Ascending aorta (tissue), 2 donors: ENCODE data around the gene PSMD10. TPM values are rescaled to one million over a fixed set of nuclear protein-coding genes. Genes with fewer than 3 reads are reported as not detected.

ENCODE experiments used
- DNase-seq, 2 donors: peaks; one replicate each; pipeline ENCODE4 v3.0.0-alpha.2; 2019; ENCODE audit warnings: low spot score in 2 of 2
- H3K27ac ChIP-seq, 2 donors: fragments of 200-600 bp; sonication (generic); one replicate each; pipeline ENCODE4 v1.5.1; 2016 to 2017; ENCODE audit warnings: mild to moderate bottlenecking in 1 of 2
- H3K27me3 ChIP-seq: fragments of 200-600 bp; sonication (generic); one replicate; pipeline ENCODE4 v1.5.1; 2017
- H3K36me3 ChIP-seq, 2 donors: fragments of 200-600 bp; sonication (generic); one replicate each; pipeline ENCODE4 v1.5.1; 2016
- H3K4me1 ChIP-seq, 2 donors: fragments of 200-600 bp; sonication (generic); one replicate each; pipeline ENCODE4 v1.5.1; 2016 to 2017; ENCODE audit warnings: mild to moderate bottlenecking in 1 of 2
- H3K4me3 ChIP-seq, 2 donors: fragments of 200-600 bp; sonication (generic); one replicate each; pipeline ENCODE4 v1.5.1; 2016 to 2017; ENCODE audit warnings: mild to moderate bottlenecking in 1 of 2
- H3K9me3 ChIP-seq, 2 donors: fragments of 200-600 bp; sonication (generic); one replicate each; pipeline ENCODE4 v1.5.1; 2016
- intact Hi-C: fragments of 100-400 bp; cut with DNase I; formaldehyde crosslinking; loops from one replicate; pipeline ENCODE4 v1.15.1; 2023
- total RNA-seq: library from RNA; depleted of rRNA; stranded (reverse); fragments of >200 nt; gene quantifications from one replicate; pipeline ENCODE4 v1.1.0, GENCODE V29; 2016
- TF ChIP-seq, protein P1 (sequence below), 3 experiments: fragments of 200-600 bp in 2 of 3; fragments of 450-650 bp in 1 of 3; sonication (generic) in 2 of 3; IDR thresholded peaks; one replicate each; pipeline ENCODE4 v1.5.1; 2016 to 2019; ENCODE audit warnings: antibody characterized with exemption in 3 of 3, mild to moderate bottlenecking in 1 of 3, moderate library complexity in 1 of 3

Gene PSMD10, protein sequence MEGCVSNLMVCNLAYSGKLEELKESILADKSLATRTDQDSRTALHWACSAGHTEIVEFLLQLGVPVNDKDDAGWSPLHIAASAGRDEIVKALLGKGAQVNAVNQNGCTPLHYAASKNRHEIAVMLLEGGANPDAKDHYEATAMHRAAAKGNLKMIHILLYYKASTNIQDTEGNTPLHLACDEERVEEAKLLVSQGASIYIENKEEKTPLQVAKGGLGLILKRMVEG
- total RNA-seq, result 11.5 TPM

DNA sequence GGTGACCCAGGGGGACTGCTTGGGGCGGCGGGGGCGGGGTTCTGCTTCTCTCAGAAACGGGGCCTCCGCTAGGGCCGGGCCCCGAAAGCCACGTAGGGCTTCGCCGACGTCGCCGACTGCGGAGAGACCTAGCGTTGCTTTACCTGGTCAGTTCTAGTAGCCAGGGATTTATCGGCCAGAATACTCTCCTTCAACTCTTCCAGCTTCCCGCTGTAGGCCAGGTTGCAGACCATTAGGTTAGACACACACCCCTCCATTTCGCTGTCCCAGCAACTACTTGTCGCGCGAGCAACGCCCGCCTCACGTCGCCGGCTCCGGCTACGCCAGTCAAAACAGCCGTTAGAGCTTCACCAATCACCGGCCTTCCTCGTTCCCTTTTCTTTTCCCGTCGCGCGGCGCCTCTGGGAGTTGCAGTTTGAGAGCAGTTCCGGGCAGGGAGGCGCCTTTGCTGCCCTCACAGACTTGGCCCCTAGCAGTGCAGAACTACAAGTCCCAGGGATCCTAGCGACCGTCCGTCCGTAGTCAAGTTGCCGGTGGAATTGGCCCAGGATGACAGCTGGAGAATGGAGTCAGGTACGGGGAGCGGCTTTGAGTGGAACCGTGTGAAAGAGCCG lies at the start of gene PSMD10, which contains the start of gene ATG4A:
Gene PSMD10, minus strand, starts transcription at position 279 of the 614 bp plus-strand sequence. Its CDS starts 22 bp downstream, at position 257.
Gene ATG4A, plus strand, starts transcription at position 515 of the 614 bp plus-strand sequence. Its CDS starts 49 bp downstream, at position 564.
- peak within 1 kb of the TSS; percentile 62 to 80 for H3K27ac ChIP-seq
- DNase-seq, result peak; percentile 87 to 96
- TF ChIP-seq, protein P1, sequence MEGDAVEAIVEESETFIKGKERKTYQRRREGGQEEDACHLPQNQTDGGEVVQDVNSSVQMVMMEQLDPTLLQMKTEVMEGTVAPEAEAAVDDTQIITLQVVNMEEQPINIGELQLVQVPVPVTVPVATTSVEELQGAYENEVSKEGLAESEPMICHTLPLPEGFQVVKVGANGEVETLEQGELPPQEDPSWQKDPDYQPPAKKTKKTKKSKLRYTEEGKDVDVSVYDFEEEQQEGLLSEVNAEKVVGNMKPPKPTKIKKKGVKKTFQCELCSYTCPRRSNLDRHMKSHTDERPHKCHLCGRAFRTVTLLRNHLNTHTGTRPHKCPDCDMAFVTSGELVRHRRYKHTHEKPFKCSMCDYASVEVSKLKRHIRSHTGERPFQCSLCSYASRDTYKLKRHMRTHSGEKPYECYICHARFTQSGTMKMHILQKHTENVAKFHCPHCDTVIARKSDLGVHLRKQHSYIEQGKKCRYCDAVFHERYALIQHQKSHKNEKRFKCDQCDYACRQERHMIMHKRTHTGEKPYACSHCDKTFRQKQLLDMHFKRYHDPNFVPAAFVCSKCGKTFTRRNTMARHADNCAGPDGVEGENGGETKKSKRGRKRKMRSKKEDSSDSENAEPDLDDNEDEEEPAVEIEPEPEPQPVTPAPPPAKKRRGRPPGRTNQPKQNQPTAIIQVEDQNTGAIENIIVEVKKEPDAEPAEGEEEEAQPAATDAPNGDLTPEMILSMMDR (IDR thresholded peaks at IDR 0.05), result no peak
- H3K27me3 ChIP-seq, result no peaks in the 10 kb centered on the region
- H3K36me3 ChIP-seq, result peaks cover 3 to 5% of the 10 kb centered on the region in 2 donors
- no peaks in the 10 kb centered on the region for H3K4me1 ChIP-seq
- intact Hi-C loops, result loop anchor here (2.0 to 5.0 kb wide), 7 partner anchors 264 to 1446 kb away; partner anchors contain the start of genes COL4A5, COL4A6, MID2 and MORC4
- H3K9me3 ChIP-seq, result no peaks in the 10 kb centered on the region
- peak within 1 kb of the TSS; percentile 51 to 77 for H3K4me3 ChIP-seq

DNA sequence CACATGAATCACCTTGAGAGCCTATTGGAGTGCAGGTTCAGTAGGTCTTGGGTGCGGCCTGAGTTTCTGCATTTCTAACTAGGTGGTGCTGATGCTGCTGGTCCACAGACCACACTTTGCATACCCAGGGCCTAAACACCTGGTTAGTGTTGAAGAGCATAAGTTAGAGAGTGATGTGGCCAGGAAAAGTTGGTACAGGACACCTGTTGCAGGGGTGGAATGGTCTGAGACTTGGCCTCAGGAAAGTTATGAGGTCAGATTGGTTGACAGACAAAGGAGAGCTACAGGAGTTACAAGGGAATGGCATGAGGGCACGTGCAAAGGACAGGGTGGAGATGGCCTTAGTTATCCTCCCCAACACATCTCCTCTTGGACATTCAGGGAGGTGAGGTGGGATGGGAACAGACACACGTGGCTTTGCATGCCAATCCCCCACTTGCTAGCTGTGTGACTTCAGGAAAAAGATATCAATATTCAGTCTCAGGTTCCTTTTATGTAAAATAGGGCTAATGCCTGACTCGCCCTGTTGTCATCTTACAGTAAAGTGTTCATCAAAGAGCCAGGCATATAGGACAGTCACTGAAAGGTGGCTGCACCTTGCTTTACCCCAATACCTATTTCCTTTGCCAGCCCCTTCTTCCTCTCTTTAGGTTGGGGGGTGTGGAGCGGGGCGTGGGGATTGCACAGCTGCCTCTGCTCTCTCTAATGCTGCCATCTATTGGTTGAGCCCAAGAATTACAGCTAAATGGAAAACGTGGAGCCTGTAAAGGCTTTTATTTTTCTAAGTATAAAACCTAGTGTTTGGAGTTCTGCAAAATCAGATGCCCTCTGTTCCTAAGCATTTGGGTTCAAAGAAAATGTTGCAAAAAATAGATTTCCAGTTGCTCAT lies 47.7 kb upstream of the PSMD10 start:
- Histone ChIP-seq H3K4me1 (no peaks in the 10 kb centered on the region), H3K4me3 (no peak overlapping the region), H3K36me3 (peaks cover 6 to 11% of the 10 kb centered on the region in 2 donors), H3K9me3 (no peaks in the 10 kb centered on the region), H3K27me3 (no peaks in the 10 kb centered on the region), H3K27ac (no peak overlapping the region)
- DNase-seq, result no peak
- intact Hi-C loops, result no loop called here
- TF ChIP-seq, protein P1 (IDR thresholded peaks at IDR 0.05), result peak in 1 of 3 experiments; percentile 26

DNA sequence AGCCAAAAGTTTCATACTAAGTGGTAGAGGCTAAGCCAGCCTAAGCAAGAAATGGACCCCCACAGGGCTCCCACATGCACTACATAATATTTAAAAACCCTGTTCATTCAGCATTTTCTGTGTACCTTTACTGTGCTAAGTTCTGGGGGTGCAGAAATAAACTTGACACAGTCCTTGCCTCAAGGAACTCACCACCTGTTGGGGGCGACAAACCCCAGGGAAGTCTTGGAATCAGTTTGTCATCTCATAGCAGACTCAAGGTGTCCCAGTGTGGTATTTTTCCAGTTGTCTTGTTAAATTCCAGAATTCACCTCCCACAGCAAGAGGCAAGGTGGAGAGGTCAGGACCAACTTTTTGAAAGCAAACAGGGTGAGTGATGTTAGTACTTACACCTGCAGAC lies 43.4 kb upstream of the PSMD10 start:
- peaks cover 6 to 7% of the 10 kb centered on the region in 2 donors for H3K36me3 ChIP-seq
- TF ChIP-seq, protein P1 (IDR thresholded peaks at IDR 0.05), result no peak
- H3K9me3 ChIP-seq, result no peaks in the 10 kb centered on the region
- no peaks in the 10 kb centered on the region for H3K27me3 ChIP-seq
- intact Hi-C loops, result no loop called here
- no peaks in the 10 kb centered on the region for H3K4me1 ChIP-seq
- no peak overlapping the region for H3K27ac ChIP-seq
- no peak overlapping the region for H3K4me3 ChIP-seq
- DNase-seq, result no peak

DNA sequence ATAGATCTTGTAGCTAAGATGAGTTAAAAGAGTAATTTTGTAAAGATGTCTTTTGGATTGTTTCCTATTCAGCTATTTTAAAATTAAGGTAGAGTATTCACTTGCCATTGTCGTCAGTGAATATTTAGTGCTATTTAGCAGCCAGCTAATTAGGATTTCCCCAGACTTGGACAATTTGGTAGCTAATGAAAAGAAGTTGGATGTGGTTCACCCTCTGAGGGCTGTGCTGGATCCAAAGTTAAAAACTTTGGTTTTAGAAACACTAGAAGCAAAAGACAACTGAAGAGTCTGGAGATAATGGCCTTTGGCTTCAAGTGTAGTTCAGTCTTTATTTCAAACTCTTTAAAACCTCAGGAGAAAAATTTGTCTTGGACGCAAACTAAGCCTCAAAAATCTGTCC lies 41.5 kb upstream of the PSMD10 start:
- Histone ChIP-seq H3K9me3 (no peaks in the 10 kb centered on the region), H3K36me3 (no peaks in the 10 kb centered on the region), H3K27ac (no peak overlapping the region), H3K4me3 (no peak overlapping the region), H3K27me3 (no peaks in the 10 kb centered on the region), H3K4me1 (no peaks in the 10 kb centered on the region)
- no peak for DNase-seq
- intact Hi-C loops, result no loop called here
- TF ChIP-seq, protein P1 (IDR thresholded peaks at IDR 0.05), result no peak

DNA sequence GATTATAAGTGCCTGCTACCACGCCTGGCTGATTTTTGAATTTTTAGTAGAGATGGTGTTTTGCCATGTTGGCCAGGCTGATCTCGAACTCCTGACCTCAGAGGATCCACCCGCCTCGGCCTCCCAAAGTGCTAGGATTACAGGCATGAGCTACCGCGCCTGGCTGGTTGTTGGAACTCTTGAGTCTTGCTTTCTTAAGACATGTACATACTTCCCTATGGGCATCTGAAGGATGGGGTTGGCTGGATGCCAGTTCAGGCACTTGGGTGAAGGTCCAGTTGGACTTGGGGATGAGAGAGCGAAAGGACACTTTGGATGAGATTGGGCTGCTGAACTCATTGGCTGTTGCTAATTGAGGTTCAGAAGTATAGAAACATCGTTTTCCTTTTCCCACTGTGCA lies 40.7 kb upstream of the PSMD10 start:
- TF ChIP-seq, protein P1 (IDR thresholded peaks at IDR 0.05), result no peak
- no peak overlapping the region for H3K27ac ChIP-seq
- H3K4me3 ChIP-seq, result no peak overlapping the region
- no peaks in the 10 kb centered on the region for H3K36me3 ChIP-seq
- H3K4me1 ChIP-seq, result no peaks in the 10 kb centered on the region
- intact Hi-C loops, result no loop called here
- DNase-seq, result no peak
- H3K9me3 ChIP-seq, result no peaks in the 10 kb centered on the region
- no peaks in the 10 kb centered on the region for H3K27me3 ChIP-seq
